BJ (cell line): Measurements from ENCODE around the gene CFAP97D2. TPM values are rescaled to one million over a fixed set of nuclear protein-coding genes. Genes with fewer than 3 reads are reported as not detected.

Experiments used
- CTCF ChIA-PET: fragments of 350-600 bp; formaldehyde crosslinking; extraction: SDS; loops from one replicate; lab custom pipeline; 2021; ENCODE audit warnings: antibody characterized with exemption, inconsistent platforms; lab: Yijun Ruan, JAX
- POLR2A ChIA-PET: fragments of 300-600 bp; sonication (Branson Sonifier 250); formaldehyde crosslinking; extraction: SDS; loops from one replicate; lab custom pipeline; 2021; ENCODE audit warnings: antibody characterized with exemption; lab: Charles Lee
- DNase-seq: peaks from one replicate; pipeline ENCODE4 v3.0.0-alpha.2; 2011; ENCODE audit warnings: low read depth
- H3K27me3 ChIP-seq: 2 replicates; pipeline ENCODE4 v1.6.0; 2011; ENCODE audit warnings: low read length; ENCODE audit not compliant: control insufficient read depth, insufficient read depth
- H3K36me3 ChIP-seq: 2 replicates; pipeline ENCODE4 v1.5.1; 2011; ENCODE audit warnings: low read length; ENCODE audit not compliant: control insufficient read depth, insufficient read depth
- H3K4me3 ChIP-seq: 2 replicates; pipeline ENCODE4 v1.5.1; 2011; ENCODE audit warnings: low read depth, mild to moderate bottlenecking, control low read depth, low read length
- CTCF ChIP-seq: IDR thresholded peaks from 2 replicates; pipeline ENCODE4 v1.5.1; 2011; ENCODE audit warnings: low read depth, mild to moderate bottlenecking, control low read depth, inconsistent platforms, low read length, moderate library complexity; ENCODE audit not compliant: insufficient read depth
- polyA plus RNA-seq: library from polyadenylated mRNA; depleted of rRNA; stranded (reverse); fragments of >200 nt; gene quantifications from 2 replicates; pipeline ENCODE4 v1.2.3, GENCODE V29; 2011

CFAP97D2 gene
- polyA plus RNA-seq, 1 experiment, result not detected

GRCh38 chr13:114166381-114167131 is 12.5 kb upstream of the CFAP97D2 start:
- DNase-seq, result no peak
- H3K36me3 ChIP-seq, result no peaks in the 10 kb centered on the region
- TF ChIP-seq CTCF, result no peak
- CTCF ChIA-PET, result no interaction called here
- POLR2A ChIA-PET, result no interaction called here
- peaks cover 20% of the 10 kb centered on the region for H3K27me3 ChIP-seq
- no peak overlapping the region for H3K4me3 ChIP-seq

GRCh38 chr13:114167426-114167825 is 11.6 kb upstream of the CFAP97D2 start:
- TF ChIP-seq CTCF, result no peak
- POLR2A ChIA-PET, result no interaction called here
- no peak for DNase-seq
- CTCF ChIA-PET, result no interaction called here
- Histone ChIP-seq H3K4me3 (no peak overlapping the region), H3K27me3 (peaks cover 18% of the 10 kb centered on the region), H3K36me3 (no peaks in the 10 kb centered on the region)

GRCh38 chr13:114167885-114168284 is 11.2 kb upstream of the CFAP97D2 start:
- POLR2A ChIA-PET, result no interaction called here
- Histone ChIP-seq H3K4me3 (no peak overlapping the region), H3K36me3 (no peaks in the 10 kb centered on the region), H3K27me3 (peaks cover 17% of the 10 kb centered on the region)
- no peak for TF ChIP-seq CTCF
- CTCF ChIA-PET, result no interaction called here
- DNase-seq, result no peak

GRCh38 chr13:114173272-114173671 is 5.8 kb upstream of the CFAP97D2 start:
- ChIA-PET POLR2A (no interaction called here), CTCF (no interaction called here)
- DNase-seq, result no peak
- Histone ChIP-seq H3K36me3 (no peaks in the 10 kb centered on the region), H3K27me3 (peaks cover under 1% of the 10 kb centered on the region), H3K4me3 (no peak overlapping the region)
- TF ChIP-seq CTCF, result no peak

- TF ChIP-seq CTCF, result no peak
- POLR2A ChIA-PET, result no interaction called here
- no peak for DNase-seq
- Histone ChIP-seq H3K4me3 (no peak overlapping the region), H3K36me3 (no peaks in the 10 kb centered on the region), H3K27me3 (peaks cover 4% of the 10 kb centered on the region)
- CTCF ChIA-PET, result no interaction called here
Measured at GRCh38 chr13:114173745-114174144, 5.3 kb upstream of the CFAP97D2 start.
